ENCODE data around the gene MAT1A.

- TF ChIP-seq CTCF (conservative IDR thresholded peaks at IDR 0.05 in 1 of 2, IDR thresholded peaks at IDR 0.05 in 1 of 2; ENCODE audit: extremely low read depth in 1 of 2, insufficient read depth in 1 of 2, low read depth in 1 of 2, low read length in 2 of 2) (no peak), EZH2 (IDR thresholded peaks at IDR 0.05; ENCODE audit: borderline replicate concordance, low read length) (no peak)
Observed at GRCh38 chr10:80271416-80271815, 18.0 kb downstream of the MAT1A start.

Measured in mammary epithelial cell (primary cell).